Measurements from ENCODE around the gene DUSP28.

The DUSP28 gene

DNA sequence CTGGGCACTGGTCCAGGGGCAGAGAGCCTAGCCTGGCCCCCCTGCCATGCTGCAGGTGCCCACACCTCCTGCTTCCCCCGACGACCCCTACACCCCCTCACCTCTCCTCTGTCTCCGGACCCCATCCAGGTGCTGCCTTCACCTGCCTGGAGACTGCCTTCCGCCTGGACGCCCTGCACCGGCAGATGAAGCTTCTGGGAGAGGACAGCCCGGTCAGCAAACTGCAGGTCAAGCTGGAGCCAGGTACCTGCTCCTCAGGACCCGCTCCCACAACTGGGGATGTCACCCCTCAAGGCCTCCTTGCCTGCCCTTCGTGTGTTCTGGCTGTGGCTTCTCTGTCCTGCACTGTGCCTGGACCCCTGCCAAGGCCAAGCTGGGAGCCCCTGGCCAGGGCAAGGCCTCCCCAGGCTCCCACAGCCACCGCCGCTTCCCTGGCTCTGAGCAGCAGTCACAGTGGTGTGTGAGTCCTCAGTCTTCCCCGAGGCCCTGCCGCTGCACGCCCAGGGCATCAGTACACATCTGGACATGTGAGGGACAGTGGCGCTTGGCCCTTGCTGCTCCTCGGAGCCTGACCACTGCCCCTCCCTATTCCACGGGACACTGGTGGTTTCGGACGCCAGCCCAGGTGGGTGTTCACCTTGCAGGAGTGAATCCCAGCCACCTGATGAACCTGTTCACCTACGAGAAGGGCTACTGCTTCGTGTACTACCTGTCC is 14.4 kb downstream of the DUSP28 start:
- in situ Hi-C loops (cut with HindIII; ENCODE audit: low sequenced_read_pairs), result no loop called here
- H3K4me3 ChIP-seq (ENCODE audit: low read depth, low read length), result no peak overlapping the region
- DNase-seq (ENCODE audit: low read depth), result no peak
- no peak for TF ChIP-seq CTCF (IDR thresholded peaks at IDR 0.05; ENCODE audit: low read depth, low read length, missing control alignments)

- in situ Hi-C loops (cut with HindIII; ENCODE audit: low sequenced_read_pairs), result no loop called here
- TF ChIP-seq CTCF (IDR thresholded peaks at IDR 0.05; ENCODE audit: low read depth, low read length, missing control alignments), result no peak
- no peak overlapping the region for H3K4me3 ChIP-seq (ENCODE audit: low read depth, low read length)
- DNase-seq (ENCODE audit: low read depth), result no peak
Measured at GRCh38 chr2:240575101-240575965, 15.2 kb downstream of the DUSP28 start.

DNA sequence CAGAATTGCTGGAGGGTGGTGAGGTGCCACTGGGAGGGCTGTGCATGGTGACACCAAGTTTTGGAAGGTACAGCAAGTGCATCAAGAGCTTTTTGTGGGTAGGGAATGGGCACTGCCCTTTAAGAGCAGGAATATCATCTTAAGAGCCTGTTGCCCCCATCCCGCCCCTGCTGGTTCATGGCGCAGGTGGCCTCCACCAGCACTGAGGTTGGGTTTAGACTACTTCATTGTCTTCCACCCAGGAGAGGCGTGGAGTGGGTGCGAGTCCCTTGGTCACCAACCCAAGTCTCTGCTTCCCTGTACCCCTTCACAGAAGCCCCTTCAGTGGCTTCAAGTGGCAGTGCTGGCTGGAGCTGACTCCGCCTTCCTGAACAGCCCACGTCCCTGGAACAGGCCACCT is 15.9 kb downstream of the DUSP28 start:
- TF ChIP-seq CTCF (IDR thresholded peaks at IDR 0.05; ENCODE audit: low read depth, low read length, missing control alignments), result no peak
- no peak overlapping the region for H3K4me3 ChIP-seq (ENCODE audit: low read depth, low read length)
- in situ Hi-C loops (cut with HindIII; ENCODE audit: low sequenced_read_pairs), result no loop called here
- no peak for DNase-seq (ENCODE audit: low read depth)

GRCh38 chr2:240576436-240577205 is 16.5 kb downstream of the DUSP28 start:
- TF ChIP-seq CTCF (IDR thresholded peaks at IDR 0.05; ENCODE audit: low read depth, low read length, missing control alignments), result no peak
- no peak overlapping the region for H3K4me3 ChIP-seq (ENCODE audit: low read depth, low read length)

GRCh38 chr2:240577281-240578109 is 17.3 kb downstream of the DUSP28 start:
- no peak overlapping the region for H3K4me3 ChIP-seq (ENCODE audit: low read depth, low read length)
- in situ Hi-C loops (cut with HindIII; ENCODE audit: low sequenced_read_pairs), result no loop called here
- TF ChIP-seq CTCF (IDR thresholded peaks at IDR 0.05; ENCODE audit: low read depth, low read length, missing control alignments), result no peak
- no peak for DNase-seq (ENCODE audit: low read depth)

More at GRCh38 chr2:240576436-240577205, 16.5 kb downstream of the DUSP28 start:
- in situ Hi-C loops (cut with HindIII; ENCODE audit: low sequenced_read_pairs), result no loop called here
- no peak for DNase-seq (ENCODE audit: low read depth)

GRCh38 chr2:240578110-240578450 is 17.9 kb downstream of the DUSP28 start:
- TF ChIP-seq CTCF (IDR thresholded peaks at IDR 0.05; ENCODE audit: low read depth, low read length, missing control alignments), result no peak
- in situ Hi-C loops (cut with HindIII; ENCODE audit: low sequenced_read_pairs), result no loop called here
- H3K4me3 ChIP-seq (ENCODE audit: low read depth, low read length), result no peak overlapping the region

More at GRCh38 chr2:240578110-240578450, 17.9 kb downstream of the DUSP28 start:
- no peak for DNase-seq (ENCODE audit: low read depth)
